Left lobe of liver (tissue), 2 donors: ENCODE measurements around the gene MYCN. TPM values are rescaled to one million over a fixed set of nuclear protein-coding genes. Genes with fewer than 3 reads are reported as not detected.
A peak's percentile ranks its signal among the peaks of the same experiment; 100 is the strongest.

Source experiments
- ATAC-seq: fragments of 200-7000 bp; cut with Tn5 transposase; one replicate; pipeline ENCODE4 v1.9.1; 2020; ENCODE audit warnings: mild to moderate bottlenecking, moderate library complexity
- DNase-seq: peaks from one replicate; pipeline ENCODE4 v3.0.0-alpha.2; 2020; ENCODE audit warnings: low spot score
- total RNA-seq: library from RNA; stranded (reverse); gene quantifications from one replicate; pipeline ENCODE4 v1.2.1, GENCODE V29; 2021
- donor health status: DM: no; HTN: no; CAD: no; lungs with moderate emphysema.
- donor health status: DM: no; HTN: yes; CAD: no.

The MYCN gene
- total RNA-seq, 1 donor from 2014 or later = 0.73 TPM

- no peak for ATAC-seq
- DNase-seq = no peak
Observed at GRCh38 chr2:15930589-15931318, 9.6 kb upstream of the MYCN start.

GRCh38 chr2:15931319-15931890, 8.9 kb upstream of the MYCN start:
- no peak for ATAC-seq
- DNase-seq = no peak

DNA sequence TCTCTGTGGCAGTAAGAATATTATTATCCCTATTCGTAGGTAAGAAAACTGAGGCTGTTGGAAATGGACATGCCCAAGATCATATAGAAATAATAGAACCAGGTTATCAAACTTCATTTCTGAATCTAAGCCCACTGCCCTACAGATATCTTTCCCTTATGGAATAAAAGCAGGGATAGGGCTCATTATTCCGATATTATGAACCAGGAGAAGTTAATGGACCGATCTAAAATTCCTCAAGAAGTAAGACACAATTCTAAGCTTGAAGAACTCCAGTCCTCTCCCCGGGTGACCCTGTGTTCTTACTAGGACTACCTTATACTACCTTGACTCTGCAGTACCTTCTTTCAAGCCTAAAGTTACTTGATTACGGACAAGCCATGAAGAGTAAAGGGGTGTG, 8.4 kb upstream of the MYCN start:
- DNase-seq (no peak), ATAC-seq (no peak)

GRCh38 chr2:15932394-15933183, 7.8 kb upstream of the MYCN start:
- no peak for DNase-seq
- no peak for ATAC-seq

GRCh38 chr2:15933184-15933845, 7.0 kb upstream of the MYCN start:
- no peak for ATAC-seq
- DNase-seq = no peak

DNA sequence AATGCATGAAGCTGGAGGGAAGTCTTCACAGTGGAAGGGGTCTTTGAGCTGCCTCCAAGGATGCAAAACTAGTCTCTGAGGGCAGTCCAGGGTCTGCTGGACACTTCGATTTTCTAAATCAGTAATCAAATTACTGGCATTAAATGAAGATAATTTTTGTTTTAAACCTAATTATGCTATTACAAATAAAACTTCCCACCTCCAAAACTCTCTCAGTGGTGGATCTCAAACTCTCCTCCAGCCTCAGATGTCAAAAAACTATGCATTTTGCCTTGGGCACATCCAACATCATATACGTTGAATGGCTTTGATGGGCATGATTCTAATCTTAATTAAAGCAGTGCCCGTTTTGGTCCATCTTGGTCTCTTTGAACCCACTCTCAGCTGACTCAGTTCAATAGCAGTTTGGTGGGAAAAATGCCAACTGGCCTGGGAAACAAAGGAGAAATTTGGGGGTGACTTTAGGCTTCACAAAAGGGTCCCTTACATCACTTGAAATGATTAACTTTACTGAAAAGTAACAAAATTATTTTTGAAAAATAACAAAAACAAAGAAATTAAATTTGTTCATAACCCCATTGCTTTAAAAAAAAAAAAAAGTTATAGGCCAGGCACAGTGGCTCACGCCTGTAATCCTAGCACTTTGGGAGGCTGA, 5.9 kb upstream of the MYCN start:
- DNase-seq = no peak
- ATAC-seq = no peak

DNA sequence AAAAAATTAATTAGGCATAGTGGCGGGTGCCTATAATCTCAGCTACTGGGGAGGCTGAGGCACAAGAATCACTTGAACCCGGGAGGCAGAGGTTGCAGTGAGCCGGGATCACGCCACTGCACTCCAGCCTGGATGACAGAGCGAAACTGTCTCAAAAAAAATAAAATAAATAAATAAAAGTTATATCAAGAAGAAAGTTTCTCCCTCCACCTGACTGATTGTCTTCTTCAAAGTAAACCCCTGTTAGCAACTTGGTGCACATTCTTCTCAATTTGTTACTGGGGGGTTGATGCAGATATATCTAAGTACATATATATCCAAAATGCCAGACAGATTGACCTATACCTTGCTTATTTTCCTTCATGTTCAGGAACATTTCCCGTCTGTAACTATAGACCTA, 5.2 kb upstream of the MYCN start:
- ATAC-seq (no peak), DNase-seq (no peak)

- ATAC-seq (no peak), DNase-seq (no peak)
Observed at GRCh38 chr2:15935675-15936074, 4.7 kb upstream of the MYCN start.

DNA sequence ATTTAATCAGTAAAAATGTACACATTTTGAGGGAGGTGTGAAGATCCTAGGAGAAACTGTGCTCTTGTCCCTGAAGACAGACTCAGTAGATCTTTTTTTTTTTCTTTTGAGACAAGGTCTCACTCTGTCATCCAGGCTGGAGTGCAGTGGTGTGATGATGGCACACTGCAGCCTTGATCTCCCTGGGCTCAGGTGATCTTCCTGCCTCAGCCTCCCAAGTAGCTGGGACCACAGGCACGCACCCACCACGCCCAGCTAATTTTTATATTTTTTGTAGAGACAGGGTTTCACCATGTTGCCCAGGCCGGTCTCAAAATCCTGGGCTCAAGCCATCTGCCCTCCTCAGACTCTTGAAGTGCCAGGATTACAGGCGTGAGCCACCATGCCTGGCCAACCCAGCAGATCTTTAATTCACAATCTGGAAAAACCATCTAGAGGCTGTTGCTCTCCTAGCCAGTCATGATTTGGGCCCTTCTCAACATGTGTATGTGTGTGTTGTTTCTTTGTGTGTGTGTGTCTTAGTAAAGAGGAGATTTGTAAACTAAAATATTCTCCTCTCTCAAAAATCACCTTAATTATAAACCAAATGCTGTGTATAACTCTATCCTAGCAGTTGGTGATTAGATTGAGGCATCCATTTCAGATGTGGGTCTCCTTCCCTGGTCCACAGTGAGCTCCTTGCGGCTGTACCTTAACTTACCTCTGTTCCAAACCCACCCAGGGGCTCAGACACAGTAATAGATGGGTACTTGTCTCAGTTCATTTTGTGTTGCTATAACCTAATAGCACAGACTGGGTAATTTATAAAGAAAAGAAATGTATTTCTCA, 3.9 kb upstream of the MYCN start:
- DNase-seq (no peak), ATAC-seq (no peak)

GRCh38 chr2:15937105-15937881, 3.1 kb upstream of the MYCN start:
- DNase-seq (no peak), ATAC-seq (no peak)

- peak; percentile 23 for ATAC-seq
- DNase-seq = no peak
Observed at GRCh38 chr2:15937882-15938802, 2.2 kb upstream of the MYCN start.

GRCh38 chr2:15938803-15939555, 1.4 kb upstream of the MYCN start:
- ATAC-seq = no peak
- no peak for DNase-seq

GRCh38 chr2:15939556-15939853, 845 bp upstream of the MYCN start:
- ATAC-seq (peak; percentile 84), DNase-seq (peak; percentile 75)

DNA sequence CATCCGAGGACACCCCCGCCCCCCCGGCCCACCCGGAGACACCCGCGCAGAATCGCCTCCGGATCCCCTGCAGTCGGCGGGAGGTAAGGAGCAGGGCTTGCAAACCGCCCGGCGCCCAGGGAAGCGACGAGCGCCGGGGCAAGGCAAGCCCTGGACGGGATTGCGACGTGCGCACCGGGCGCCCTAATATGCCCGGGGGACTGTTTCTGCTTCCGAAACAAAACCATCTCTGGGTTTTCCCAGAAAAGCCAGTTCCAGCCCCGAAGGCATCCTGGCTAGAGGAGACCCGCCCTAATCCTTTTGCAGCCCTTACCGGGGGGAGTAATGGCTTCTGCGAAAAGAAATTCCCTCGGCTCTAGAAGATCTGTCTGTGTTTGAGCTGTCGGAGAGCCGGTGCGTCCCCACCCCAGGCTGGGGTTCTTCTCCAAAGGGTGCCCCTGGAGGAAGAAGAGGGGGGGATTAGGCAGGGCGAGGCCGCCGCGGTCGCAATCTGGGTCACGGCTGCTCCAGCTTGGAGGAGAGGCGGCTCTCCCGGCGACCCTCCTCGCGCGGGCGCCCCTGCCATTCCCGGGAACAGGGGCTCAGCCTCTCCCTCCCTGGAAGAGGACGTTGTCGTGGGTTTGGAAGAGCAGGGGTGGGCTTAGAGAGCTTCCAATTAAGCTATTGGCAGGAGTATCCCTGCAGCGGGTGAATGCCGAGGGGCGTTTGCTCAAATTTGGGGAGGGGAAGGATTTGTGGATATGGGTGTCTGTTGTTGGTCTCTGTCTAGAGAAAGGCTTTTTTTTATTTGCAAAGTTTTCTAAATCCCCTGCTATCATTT, 521 bp downstream of the MYCN start:
- ATAC-seq (peak; percentile 41), DNase-seq (no peak)

GRCh38 chr2:15941481-15941850, 1.1 kb downstream of the MYCN start:
- DNase-seq (no peak), ATAC-seq (no peak)

GRCh38 chr2:15941871-15942710, 1.7 kb downstream of the MYCN start:
- ATAC-seq (peak; percentile 30), DNase-seq (no peak)
